Fibroblast of lung (primary cell): ENCODE data around the gene OR8B12.

ENCODE experiments used
- EZH2 ChIP-seq: IDR thresholded peaks from 2 replicates; pipeline ENCODE4 v1.5.1; 2012; ENCODE audit warnings: low read length, control low read depth, mild to moderate bottlenecking; ENCODE audit errors: missing control alignments
- TF ChIP-seq, protein P1 (sequence below), 2 donors: IDR thresholded peaks in 1 of 2; conservative IDR thresholded peaks in 1 of 2; 1 replicate in 1 of 2; 2 replicates in 1 of 2; pipeline ENCODE4 v1.5.1; 2011 to 2012; ENCODE audit warnings: low read length in 2 of 2, control low read depth in 1 of 2, inconsistent platforms in 1 of 2, low read depth in 1 of 2, mild to moderate bottlenecking in 1 of 2

DNA sequence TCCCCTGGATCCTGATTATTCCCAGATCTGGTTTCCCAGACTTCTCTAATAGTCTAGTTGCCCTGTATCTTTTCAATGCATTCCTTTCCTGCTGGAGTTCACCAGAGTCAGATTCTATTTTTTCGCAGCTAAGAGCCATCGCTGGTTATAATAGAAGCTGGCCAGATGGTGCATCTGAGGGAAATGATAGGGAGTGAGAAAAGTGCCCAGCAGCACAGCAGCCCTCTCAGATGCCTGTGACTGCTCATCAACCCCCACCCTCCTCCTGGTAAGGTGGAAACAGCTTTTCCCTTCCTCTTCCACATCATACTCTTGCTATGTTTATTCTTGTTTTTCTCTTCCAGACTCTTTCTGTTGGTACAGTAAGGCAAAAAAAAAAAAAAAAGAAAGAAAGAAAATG lies 39.1 kb upstream of the OR8B12 start:
- TF ChIP-seq, protein P1, sequence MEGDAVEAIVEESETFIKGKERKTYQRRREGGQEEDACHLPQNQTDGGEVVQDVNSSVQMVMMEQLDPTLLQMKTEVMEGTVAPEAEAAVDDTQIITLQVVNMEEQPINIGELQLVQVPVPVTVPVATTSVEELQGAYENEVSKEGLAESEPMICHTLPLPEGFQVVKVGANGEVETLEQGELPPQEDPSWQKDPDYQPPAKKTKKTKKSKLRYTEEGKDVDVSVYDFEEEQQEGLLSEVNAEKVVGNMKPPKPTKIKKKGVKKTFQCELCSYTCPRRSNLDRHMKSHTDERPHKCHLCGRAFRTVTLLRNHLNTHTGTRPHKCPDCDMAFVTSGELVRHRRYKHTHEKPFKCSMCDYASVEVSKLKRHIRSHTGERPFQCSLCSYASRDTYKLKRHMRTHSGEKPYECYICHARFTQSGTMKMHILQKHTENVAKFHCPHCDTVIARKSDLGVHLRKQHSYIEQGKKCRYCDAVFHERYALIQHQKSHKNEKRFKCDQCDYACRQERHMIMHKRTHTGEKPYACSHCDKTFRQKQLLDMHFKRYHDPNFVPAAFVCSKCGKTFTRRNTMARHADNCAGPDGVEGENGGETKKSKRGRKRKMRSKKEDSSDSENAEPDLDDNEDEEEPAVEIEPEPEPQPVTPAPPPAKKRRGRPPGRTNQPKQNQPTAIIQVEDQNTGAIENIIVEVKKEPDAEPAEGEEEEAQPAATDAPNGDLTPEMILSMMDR (conservative IDR thresholded peaks at IDR 0.05 in 1 of 2, IDR thresholded peaks at IDR 0.05 in 1 of 2; ENCODE audit: low read depth in 1 of 2, low read length in 2 of 2), result no peak
- TF ChIP-seq EZH2, result no peak
